CD14-positive monocyte (primary cell): ENCODE measurements around the gene CHD2. TPM values are rescaled to one million over a fixed set of nuclear protein-coding genes. Genes with fewer than 3 reads are reported as not detected.

ENCODE experiments used
- DNase-seq, 3 donors: peaks; one replicate each; pipeline ENCODE4 v3.0.0-alpha.2; 2011 to 2022
- H2AFZ ChIP-seq: 2 replicates; pipeline ENCODE4 v1.6.0; 2012; ENCODE audit warnings: mild to moderate bottlenecking, low read depth, low read length, inconsistent platforms; ENCODE audit not compliant: insufficient read depth, poor library complexity, severe bottlenecking
- H3K27ac ChIP-seq, 2 donors: 1 replicate in 1 of 2; 2 replicates in 1 of 2; pipeline ENCODE4 v1.5.1; 2012 to 2013; ENCODE audit warnings: low read length in 2 of 2, control low read depth in 1 of 2, inconsistent platforms in 1 of 2, low read depth in 1 of 2, mild to moderate bottlenecking in 1 of 2
- H3K27me3 ChIP-seq, 2 donors: one replicate each; pipeline versions ENCODE4 v1.6.0 to v1.6.1; 2011 to 2013; ENCODE audit warnings: low read length in 2 of 2; ENCODE audit not compliant: control insufficient read depth in 2 of 2, insufficient read depth in 2 of 2
- H3K36me3 ChIP-seq, 2 donors: replicated peaks in 1 of 2; 1 replicate in 1 of 2; 2 replicates in 1 of 2; pipeline versions ENCODE4 v1.5.1 to v1.6.1; 2012 to 2013; ENCODE audit warnings: low read length in 2 of 2, control low read depth in 1 of 2, inconsistent platforms in 1 of 2, mild to moderate bottlenecking in 1 of 2; ENCODE audit not compliant: insufficient read depth in 2 of 2, control insufficient read depth in 1 of 2
- H3K4me1 ChIP-seq, 2 donors: 1 replicate in 1 of 2; 2 replicates in 1 of 2; pipeline versions ENCODE4 v1.5.1 to v1.6.1; 2012 to 2013; ENCODE audit warnings: low read length in 2 of 2, control low read depth in 1 of 2, inconsistent platforms in 1 of 2, mild to moderate bottlenecking in 1 of 2, moderate library complexity in 1 of 2; ENCODE audit not compliant: insufficient read depth in 2 of 2, control insufficient read depth in 1 of 2
- H3K4me2 ChIP-seq: replicated peaks from 2 replicates; pipeline ENCODE3; 2012; ENCODE audit warnings: low read length, moderate library complexity, mild to moderate bottlenecking; ENCODE audit not compliant: poor library complexity, severe bottlenecking; ENCODE audit errors: extremely low read depth
- H3K4me3 ChIP-seq, 3 experiments: fragments of 200-600 bp in 1 of 3; sonication (generic) in 1 of 3; replicated peaks in 1 of 3; 1 replicate in 2 of 3; 2 replicates in 1 of 3; pipeline ENCODE4 v1.5.1; 2011 to 2013; ENCODE audit warnings: low read length in 3 of 3, mild to moderate bottlenecking in 3 of 3, control low read depth in 2 of 3, low read depth in 2 of 3, inconsistent platforms in 1 of 3, moderate library complexity in 1 of 3
- H3K79me2 ChIP-seq: 2 replicates; pipeline ENCODE4 v1.6.0; 2012; ENCODE audit warnings: mild to moderate bottlenecking, control low read depth, inconsistent platforms, low read length, moderate library complexity; ENCODE audit not compliant: insufficient read depth
- H3K9ac ChIP-seq: 2 replicates; pipeline ENCODE4 v1.6.0; 2017; ENCODE audit warnings: low read length, mild to moderate bottlenecking; ENCODE audit not compliant: insufficient read depth, poor library complexity, severe bottlenecking
- H3K9me3 ChIP-seq, 2 donors: replicated peaks in 1 of 2; 1 replicate in 1 of 2; 2 replicates in 1 of 2; pipeline versions ENCODE4 v1.5.1 to v1.6.1; 2012 to 2013; ENCODE audit warnings: low read length in 2 of 2, control low read depth in 1 of 2; ENCODE audit not compliant: control insufficient read depth in 1 of 2, insufficient read depth in 1 of 2
- H4K20me1 ChIP-seq: 2 replicates; pipeline ENCODE4 v1.6.0; 2012; ENCODE audit warnings: mild to moderate bottlenecking, low read length, control low read depth, moderate library complexity; ENCODE audit not compliant: insufficient read depth
- H3K27ac Mint-ChIP-seq, 7 donors: one replicate each; pipeline ENCODE4 v1.8.0; 2020; ENCODE audit warnings: mild to moderate bottlenecking in 7 of 7, mixed read lengths in 7 of 7, moderate library complexity in 6 of 7, inconsistent platforms in 2 of 7
- H3K27me3 Mint-ChIP-seq, 3 donors: one replicate each; pipeline ENCODE4 v1.8.0; 2021 to 2022; ENCODE audit warnings: low read depth in 3 of 3, mild to moderate bottlenecking in 3 of 3, mixed read lengths in 3 of 3, moderate library complexity in 3 of 3, inconsistent platforms in 1 of 3
- H3K36me3 Mint-ChIP-seq, 2 donors: one replicate each; pipeline ENCODE4 v1.8.0; 2020; ENCODE audit warnings: mixed read lengths in 2 of 2, inconsistent platforms in 1 of 2, mild to moderate bottlenecking in 1 of 2
- H3K4me1 Mint-ChIP-seq: one replicate; pipeline ENCODE4 v1.8.0; 2020; ENCODE audit warnings: mild to moderate bottlenecking, mixed read lengths
- H3K4me3 Mint-ChIP-seq, 2 donors: one replicate each; pipeline ENCODE4 v1.8.0; 2020; ENCODE audit warnings: mild to moderate bottlenecking in 2 of 2, mixed read lengths in 2 of 2, moderate library complexity in 1 of 2
- H3K9me3 Mint-ChIP-seq, 7 donors: one replicate each; pipeline ENCODE4 v1.8.0; 2020 to 2022; ENCODE audit warnings: mixed read lengths in 7 of 7, mild to moderate bottlenecking in 6 of 7, moderate library complexity in 6 of 7, inconsistent platforms in 2 of 7
- CTCF ChIP-seq: fragments of 200-600 bp; IDR thresholded peaks from one replicate; pipeline ENCODE4 v1.8.0; 2022; ENCODE audit warnings: antibody characterized with exemption, mild to moderate bottlenecking
- WGBS: methylation state at CpG from one replicate; pipeline ENCODE4 v1.1.5; 2013; ENCODE audit warnings: missing lambda C conversion rate; ENCODE audit not compliant: insufficient coverage; 5-methylcytosine and 5-hydroxymethylcytosine counted together
- intact Hi-C, 2 donors: fragments of 100-400 bp; cut with micrococcal nuclease; formaldehyde crosslinking; loops; one replicate each; pipeline versions ENCODE4 v1.15.0 to v1.15.1; 2023
- polyA plus RNA-seq, 3 donors: library from polyadenylated mRNA; depleted of rRNA in 1 of 3; unstranded in 2 of 3; stranded (reverse) in 1 of 3; fragments of 300-500 nt in 2 of 3; fragments of >200 nt in 1 of 3; fragmentation: Illumina TruSeq in 2 of 3; gene quantifications; 1 replicate in 2 of 3; 2 replicates in 1 of 3; pipeline ENCODE4 v1.2.3, GENCODE V29; 2012 to 2021

CHD2 gene
- polyA plus RNA-seq, 3 donors: 9.6 to 61.2 (median 11.4) TPM

GRCh38 chr15:93076217-93076616 is 176.1 kb downstream of the CHD2 start:
- Histone ChIP-seq H3K9ac (no peak overlapping the region), H3K27me3 (peaks cover 25 to 46% of the 10 kb centered on the region in 2 donors), H3K27ac (no peak overlapping the region), H2AFZ (no peak overlapping the region), H3K4me2 (no peak overlapping the region), H3K4me3 (no peak overlapping the region), H3K4me1 (peaks cover 15 to 19% of the 10 kb centered on the region in 2 donors), H4K20me1 (no peaks in the 10 kb centered on the region), H3K9me3 (peaks cover 0 to 12% of the 10 kb centered on the region in 2 donors), H3K79me2 (no peaks in the 10 kb centered on the region), H3K36me3 (no peaks in the 10 kb centered on the region)
- no peak overlapping the region for H3K27ac Mint-ChIP-seq
- peaks cover 22% of the 10 kb centered on the region for H3K4me1 Mint-ChIP-seq
- intact Hi-C loops: no loop called here
- H3K4me3 Mint-ChIP-seq: no peak overlapping the region
- peaks cover 0 to 4% of the 10 kb centered on the region in 2 donors for H3K36me3 Mint-ChIP-seq
- DNase-seq: no peak
- WGBS: no CpG with 5 or more reads among the region's 1 CpG
- peaks cover 46 to 72% (median 56%) of the 10 kb centered on the region in 3 donors for H3K27me3 Mint-ChIP-seq
- no peak for TF ChIP-seq CTCF
- H3K9me3 Mint-ChIP-seq: peaks cover 0 to 19% (median 4%) of the 10 kb centered on the region in 7 donors

GRCh38 chr15:93076875-93077274 is 176.8 kb downstream of the CHD2 start:
- Histone ChIP-seq H3K9me3 (peaks cover 0 to 12% of the 10 kb centered on the region in 2 donors), H3K27ac (no peak overlapping the region), H2AFZ (no peak overlapping the region), H3K4me3 (no peak overlapping the region), H4K20me1 (no peaks in the 10 kb centered on the region), H3K36me3 (no peaks in the 10 kb centered on the region), H3K4me1 (peaks cover 15 to 19% of the 10 kb centered on the region in 2 donors), H3K79me2 (no peaks in the 10 kb centered on the region), H3K4me2 (no peak overlapping the region), H3K9ac (no peak overlapping the region), H3K27me3 (peaks cover 25 to 40% of the 10 kb centered on the region in 2 donors)
- no peak for DNase-seq
- Mint-ChIP-seq H3K27me3 (peaks cover 40 to 70% (median 50%) of the 10 kb centered on the region in 3 donors), H3K27ac (peak overlapping the region in 1 of 7 donors; percentile 25), H3K4me3 (peak overlapping the region in 1 of 2 donors; percentile 39), H3K36me3 (peaks cover 0 to 4% of the 10 kb centered on the region in 2 donors), H3K9me3 (peaks cover 0 to 18% (median 4%) of the 10 kb centered on the region in 7 donors), H3K4me1 (peaks cover 17% of the 10 kb centered on the region)
- intact Hi-C loops: no loop called here
- TF ChIP-seq CTCF: no peak
- 88% methylated on average over 4 of the region's 5 CpGs for WGBS

Other genes starting within 250 kb of the CHD2 start
- gene FAM174B, start 244.5 kb upstream of the CHD2 start, polyA plus RNA-seq: 1 to 10 TPM; 2.2 to 4.7 (median 3.2) TPM
- gene RGMA, start 188.9 kb downstream of the CHD2 start, polyA plus RNA-seq: under 1 TPM; 0.07 to 0.35 (median 0.08) TPM